Adrenal gland (tissue), 12 donors: ENCODE measurements around the gene KCP. TPM values are rescaled to one million over a fixed set of nuclear protein-coding genes. Genes with fewer than 3 reads are reported as not detected.

Experiments
- DNase-seq, 7 donors: peaks; one replicate each; pipeline ENCODE4 v3.0.0-alpha.2; 2019 to 2020
- H3K27ac ChIP-seq, 5 donors: fragments of 200-600 bp; sonication (generic) in 4 of 5; 1 replicate in 3 of 5; 2 replicates in 2 of 5; pipeline versions ENCODE4 v1.5.1 to v1.8.0; 2016 to 2020; ENCODE audit warnings: mild to moderate bottlenecking in 1 of 5
- H3K27me3 ChIP-seq: fragments of 200-600 bp; 2 replicates; pipeline ENCODE4 v1.8.0; 2021
- H3K36me3 ChIP-seq, 2 donors: fragments of 200-600 bp; replicated peaks in 1 of 2; 1 replicate in 1 of 2; 2 replicates in 1 of 2; pipeline versions ENCODE4 v1.5.1 to v1.8.0; 2018 to 2022
- H3K4me1 ChIP-seq, 2 donors: fragments of 200-600 bp; replicated peaks in 1 of 2; 1 replicate in 1 of 2; 2 replicates in 1 of 2; pipeline versions ENCODE4 v1.5.1 to v1.8.0; 2018 to 2021
- H3K4me3 ChIP-seq, 4 donors: fragments of 200-600 bp; sonication (generic) in 3 of 4; one replicate each; pipeline ENCODE4 v1.5.1; 2016 to 2018
- H3K9me3 ChIP-seq, 3 donors: fragments of 200-600 bp; sonication (generic) in 1 of 3; replicated peaks in 1 of 3; 1 replicate in 2 of 3; 2 replicates in 1 of 3; pipeline versions ENCODE4 v1.5.1 to v1.8.0; 2016 to 2021
- POLR2A ChIP-seq, 2 donors: fragments of 450-650 bp; IDR thresholded peaks; one replicate each; pipeline ENCODE4 v1.6.1; 2017; ENCODE audit warnings: antibody characterized with exemption in 2 of 2, mild to moderate bottlenecking in 2 of 2, moderate library complexity in 1 of 2
- WGBS, 4 donors: extraction: QIAGEN DNeasy Blood & Tissue Kit in 2 of 4; methylation state at CpG; one replicate each; pipeline versions ENCODE4 v1.1.5 to v1.1.7; 2013 to 2017; 5-methylcytosine and 5-hydroxymethylcytosine counted together
- intact Hi-C, 2 donors: fragments of 100-400 bp; cut with DNase I; formaldehyde crosslinking; loops; one replicate each; pipeline versions ENCODE4 v1.14.1 to v1.15.0; 2022 to 2023
- polyA plus RNA-seq, 3 donors: library from polyadenylated mRNA; stranded (reverse); fragments of 200-250 nt in 2 of 3; fragments of 350-450 nt in 1 of 3; fragmentation: Illumina TruSeq in 1 of 3; extraction: RNeasy Lipid Tissue Mini Kit (QIAGEN cat#74804) in 1 of 3; gene quantifications; one replicate each; pipeline ENCODE4 v1.2.3, GENCODE V29; 2013 to 2014
- total RNA-seq, 9 donors: library from RNA; depleted of rRNA in 4 of 9; stranded (reverse); fragments of >200 nt in 4 of 9; fragments of 120-200 nt in 1 of 9; fragmentation: NEBNext Ultra II Directional in 1 of 9; extraction: Animal tissue kit (Norgen Biotek cat#: 25700) in 1 of 9; gene quantifications; one replicate each; pipeline versions ENCODE4 v1.1.0 to v1.2.4, GENCODE V29; 2013 to 2023
- TF ChIP-seq, protein P1 (sequence below), 6 experiments: fragments of 450-650 bp in 4 of 6; fragments of 200-600 bp in 2 of 6; sonication (generic) in 1 of 6; IDR thresholded peaks; 1 replicate in 5 of 6; 2 replicates in 1 of 6; pipeline versions ENCODE4 v1.5.1 to v1.8.0; 2016 to 2021; ENCODE audit warnings: antibody characterized with exemption in 6 of 6, mild to moderate bottlenecking in 2 of 6, moderate library complexity in 1 of 6
- donor health status: healthy with polysubstance abuse.
- donor health status: Bipolar disorder and iron deficiency.
- donor health status: DM: yes; HTN: yes; CAD: no.
- donor health status: DM: no; HTN: no; CAD: no.
- donor health status: DM: no; HTN: no; CAD: no.
- donor health status: DM: yes; HTN: yes; CAD: no.

KCP gene
- total and polyA plus RNA-seq, 12 donors: 0.11 to 8.0 (median 0.37) TPM; not detected in 3

- Histone ChIP-seq H3K4me1 (no peaks in the 10 kb centered on the region), H3K27me3 (no peaks in the 10 kb centered on the region), H3K4me3 (no peak overlapping the region), H3K9me3 (no peaks in the 10 kb centered on the region), H3K36me3 (no peaks in the 10 kb centered on the region), H3K27ac (no peak overlapping the region)
- no peak for DNase-seq
- WGBS, 4 donors: 90 to 98% (median 94%) methylated on average over 8 to 16 of the region's 16 CpGs
- TF ChIP-seq, protein P1, sequence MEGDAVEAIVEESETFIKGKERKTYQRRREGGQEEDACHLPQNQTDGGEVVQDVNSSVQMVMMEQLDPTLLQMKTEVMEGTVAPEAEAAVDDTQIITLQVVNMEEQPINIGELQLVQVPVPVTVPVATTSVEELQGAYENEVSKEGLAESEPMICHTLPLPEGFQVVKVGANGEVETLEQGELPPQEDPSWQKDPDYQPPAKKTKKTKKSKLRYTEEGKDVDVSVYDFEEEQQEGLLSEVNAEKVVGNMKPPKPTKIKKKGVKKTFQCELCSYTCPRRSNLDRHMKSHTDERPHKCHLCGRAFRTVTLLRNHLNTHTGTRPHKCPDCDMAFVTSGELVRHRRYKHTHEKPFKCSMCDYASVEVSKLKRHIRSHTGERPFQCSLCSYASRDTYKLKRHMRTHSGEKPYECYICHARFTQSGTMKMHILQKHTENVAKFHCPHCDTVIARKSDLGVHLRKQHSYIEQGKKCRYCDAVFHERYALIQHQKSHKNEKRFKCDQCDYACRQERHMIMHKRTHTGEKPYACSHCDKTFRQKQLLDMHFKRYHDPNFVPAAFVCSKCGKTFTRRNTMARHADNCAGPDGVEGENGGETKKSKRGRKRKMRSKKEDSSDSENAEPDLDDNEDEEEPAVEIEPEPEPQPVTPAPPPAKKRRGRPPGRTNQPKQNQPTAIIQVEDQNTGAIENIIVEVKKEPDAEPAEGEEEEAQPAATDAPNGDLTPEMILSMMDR (IDR thresholded peaks at IDR 0.05): no peak
- no peak for TF ChIP-seq POLR2A (IDR thresholded peaks at IDR 0.05)
- intact Hi-C loops: no loop called here
Measured at GRCh38 chr7:128849156-128849515, 61.4 kb downstream of the KCP start.

GRCh38 chr7:128848289-128849155 is 62.0 kb downstream of the KCP start:
- no peaks in the 10 kb centered on the region for H3K4me1 ChIP-seq
- H3K4me3 ChIP-seq: no peak overlapping the region
- no peaks in the 10 kb centered on the region for H3K27me3 ChIP-seq
- H3K27ac ChIP-seq: no peak overlapping the region
- no peaks in the 10 kb centered on the region for H3K36me3 ChIP-seq
- 89 to 96% (median 93%) methylated on average over 19 to 31 of the region's 31 CpGs for WGBS, 4 donors
- no peaks in the 10 kb centered on the region for H3K9me3 ChIP-seq
- intact Hi-C loops: no loop called here
- DNase-seq: no peak
- no peak for TF ChIP-seq POLR2A (IDR thresholded peaks at IDR 0.05)
- TF ChIP-seq, protein P1 (IDR thresholded peaks at IDR 0.05): no peak

DNA sequence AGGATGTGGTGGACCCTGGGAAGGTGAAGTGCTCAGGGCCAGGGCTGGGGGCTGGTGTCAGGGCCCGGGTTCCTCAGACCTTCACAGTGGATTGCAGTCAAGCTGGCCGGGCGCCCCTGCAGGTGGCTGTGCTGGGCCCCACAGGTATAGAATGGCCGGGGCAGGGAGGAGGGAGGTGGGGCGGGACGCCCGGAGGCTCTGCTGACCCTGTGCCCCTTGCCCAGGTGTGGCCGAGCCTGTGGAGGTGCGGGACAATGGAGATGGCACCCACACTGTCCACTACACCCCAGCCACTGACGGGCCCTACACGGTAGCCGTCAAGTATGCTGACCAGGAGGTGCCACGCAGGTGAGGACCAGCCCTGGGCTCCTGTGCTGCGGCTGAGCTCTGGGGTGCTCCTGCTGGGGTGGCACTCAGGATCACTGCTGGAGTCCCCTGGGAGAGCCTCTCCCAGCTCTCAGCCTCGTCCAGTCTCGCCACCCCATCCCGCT is 62.7 kb downstream of the KCP start:
- Histone ChIP-seq H3K4me1 (no peaks in the 10 kb centered on the region), H3K4me3 (no peak overlapping the region), H3K36me3 (no peaks in the 10 kb centered on the region), H3K27ac (no peak overlapping the region), H3K9me3 (no peaks in the 10 kb centered on the region), H3K27me3 (no peaks in the 10 kb centered on the region)
- WGBS, 4 donors: 92 to 100% (median 94%) methylated on average over 6 to 17 of the region's 17 CpGs
- TF ChIP-seq POLR2A (IDR thresholded peaks at IDR 0.05): no peak
- TF ChIP-seq, protein P1 (IDR thresholded peaks at IDR 0.05): no peak
- intact Hi-C loops: no loop called here
- no peak for DNase-seq

DNA sequence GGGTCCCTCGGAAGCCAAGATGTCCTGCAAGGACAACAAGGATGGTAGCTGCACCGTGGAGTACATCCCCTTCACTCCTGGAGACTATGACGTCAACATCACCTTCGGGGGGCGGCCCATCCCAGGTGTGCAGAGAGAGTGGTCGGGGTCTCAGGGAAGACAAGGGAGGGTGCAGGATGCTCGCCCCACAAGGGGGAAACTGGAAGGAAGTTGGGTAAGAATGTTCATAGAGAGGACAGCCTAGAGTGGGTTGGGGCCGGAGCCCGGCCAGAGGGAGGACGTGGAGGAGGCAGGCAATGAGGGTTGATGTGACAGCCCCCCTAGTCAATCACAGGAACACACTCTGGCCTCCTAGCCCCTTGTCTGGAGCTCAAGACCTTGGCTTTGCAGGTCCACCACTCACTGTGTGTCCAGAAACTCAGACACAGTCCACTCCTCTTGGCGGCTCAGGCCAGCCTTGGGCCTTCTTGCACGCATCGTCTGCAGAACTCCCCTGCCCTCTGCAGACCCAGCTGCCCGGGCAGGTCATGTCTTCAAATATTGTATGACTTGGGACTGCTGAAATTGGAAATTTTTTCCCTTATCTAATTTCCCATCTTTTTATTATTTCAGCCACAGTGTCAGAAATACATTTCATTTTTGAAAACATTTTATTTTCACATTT is 63.6 kb downstream of the KCP start:
- H3K9me3 ChIP-seq: no peaks in the 10 kb centered on the region
- H3K27ac ChIP-seq: no peak overlapping the region
- H3K4me1 ChIP-seq: no peaks in the 10 kb centered on the region
- H3K27me3 ChIP-seq: no peaks in the 10 kb centered on the region
- intact Hi-C loops: no loop called here
- WGBS, 4 donors: 85 to 93% (median 91%) methylated on average over 14 of the region's 14 CpGs
- no peak for TF ChIP-seq POLR2A (IDR thresholded peaks at IDR 0.05)
- TF ChIP-seq, protein P1 (IDR thresholded peaks at IDR 0.05): no peak
- H3K36me3 ChIP-seq: no peaks in the 10 kb centered on the region
- H3K4me3 ChIP-seq: no peak overlapping the region
- no peak for DNase-seq
